IMR-90 (cell line): Measurements from ENCODE around the gene EIF4EBP2. TPM values are rescaled to one million over a fixed set of nuclear protein-coding genes. Genes with fewer than 3 reads are reported as not detected.

Experiments
- ATAC-seq: fragments of 200-7000 bp; cut with Tn5 transposase; 2 replicates; pipeline ENCODE4 v1.9.1; 2020; ENCODE audit warnings: low read depth, mild to moderate bottlenecking, moderate library complexity
- BruUV-seq: library from RNA; stranded (reverse); fragments of 400-500 nt; replicated peaks from 2 replicates; lab custom pipeline; 2021; lab: Mats Ljungman, UMichigan
- CTCF ChIA-PET: fragments of 300-600 bp; formaldehyde crosslinking; extraction: SDS; loops from one replicate; lab custom pipeline; 2021; ENCODE audit warnings: antibody characterized with exemption; lab: Yijun Ruan, JAX
- POLR2A ChIA-PET: fragments of 300-600 bp; sonication (Branson Sonifier 250); formaldehyde crosslinking; loops from one replicate; lab custom pipeline; 2022; ENCODE audit warnings: antibody characterized with exemption; ENCODE audit not compliant: unreplicated experiment; lab: Charles Lee
- DNase-seq: peaks from one replicate; pipeline ENCODE4 v3.0.0; 2013
- H2AFZ ChIP-seq: replicated peaks from 2 replicates; pipeline ENCODE3; 2013; ENCODE audit warnings: low read length, mild to moderate bottlenecking; ENCODE audit not compliant: poor library complexity
- H2AK5ac ChIP-seq: 2 replicates; pipeline ENCODE4 v1.6.1; 2013; ENCODE audit warnings: low read depth, low read length, inconsistent platforms
- H2AK9ac ChIP-seq: replicated peaks from 2 replicates; pipeline ENCODE3; 2013; ENCODE audit warnings: mild to moderate bottlenecking, low read depth, low read length, moderate library complexity; ENCODE audit not compliant: poor library complexity
- H2BK120ac ChIP-seq: 2 replicates; pipeline ENCODE4 v1.6.1; 2013; ENCODE audit warnings: low read depth, low read length, inconsistent platforms
- H2BK15ac ChIP-seq: 3 replicates; pipeline ENCODE4 v1.6.1; 2013; ENCODE audit warnings: low read depth, low read length, inconsistent platforms
- H2BK20ac ChIP-seq: 2 replicates; pipeline ENCODE4 v1.6.1; 2013; ENCODE audit warnings: low read depth, mild to moderate bottlenecking, inconsistent platforms, low read length, moderate library complexity
- H2BK5ac ChIP-seq: 2 replicates; pipeline ENCODE4 v1.6.1; 2013; ENCODE audit warnings: mild to moderate bottlenecking, low read depth, low read length, inconsistent platforms; ENCODE audit not compliant: poor library complexity, severe bottlenecking
- H3K14ac ChIP-seq: replicated peaks from 2 replicates; pipeline ENCODE4 v1.6.1; 2013; ENCODE audit warnings: low read depth, low read length, inconsistent platforms
- H3K18ac ChIP-seq: 2 replicates; pipeline ENCODE4 v1.6.1; 2013; ENCODE audit warnings: low read depth, low read length, control low read depth
- H3K23ac ChIP-seq: 2 replicates; pipeline ENCODE4 v1.6.1; 2013; ENCODE audit warnings: low read depth, low read length, inconsistent platforms
- H3K27ac ChIP-seq: 2 replicates; pipeline ENCODE4 v1.5.1; 2013; ENCODE audit warnings: mild to moderate bottlenecking, control low read depth, low read length; ENCODE audit not compliant: insufficient read depth
- H3K27me3 ChIP-seq: 2 replicates; pipeline ENCODE4 v1.6.1; 2013; ENCODE audit warnings: low read length; ENCODE audit not compliant: control insufficient read depth, insufficient read depth
- H3K36me3 ChIP-seq: 2 replicates; pipeline ENCODE4 v1.6.1; 2013; ENCODE audit warnings: low read length, mixed read lengths; ENCODE audit not compliant: control insufficient read depth, insufficient read depth
- H3K4ac ChIP-seq: 2 replicates; pipeline ENCODE4 v1.6.1; 2013; ENCODE audit warnings: low read depth, low read length, inconsistent platforms
- H3K4me1 ChIP-seq: 2 replicates; pipeline ENCODE4 v1.6.1; 2013; ENCODE audit warnings: low read length, mixed read lengths; ENCODE audit not compliant: control insufficient read depth, insufficient read depth
- H3K4me2 ChIP-seq: 2 replicates; pipeline ENCODE4 v1.6.1; 2013; ENCODE audit warnings: low read depth, mild to moderate bottlenecking, control low read depth, low read length, moderate library complexity
- H3K4me3 ChIP-seq: 2 replicates; pipeline ENCODE4 v1.5.1; 2013; ENCODE audit warnings: low read depth, mild to moderate bottlenecking, control low read depth, low read length, moderate library complexity; ENCODE audit not compliant: insufficient read depth
- H3K56ac ChIP-seq: 2 replicates; pipeline ENCODE4 v1.6.1; 2013; ENCODE audit warnings: low read length, inconsistent platforms; ENCODE audit not compliant: insufficient read depth; ENCODE audit errors: extremely low read depth
- H3K79me1 ChIP-seq, 2 experiments: 2 replicates each; pipeline ENCODE4 v1.6.1; 2013; ENCODE audit warnings: low read length in 2 of 2, inconsistent platforms in 1 of 2, low read depth in 1 of 2
- H3K9ac ChIP-seq: 2 replicates; pipeline ENCODE4 v1.6.1; 2013; ENCODE audit warnings: low read depth, low read length, control low read depth
- H3K9me1 ChIP-seq: 2 replicates; pipeline ENCODE4 v1.6.1; 2013; ENCODE audit warnings: low read length, inconsistent platforms; ENCODE audit not compliant: insufficient read depth
- H3K9me3 ChIP-seq: 2 replicates; pipeline ENCODE4 v1.6.1; 2013; ENCODE audit warnings: low read length; ENCODE audit not compliant: control insufficient read depth, insufficient read depth
- H4K20me1 ChIP-seq: 2 replicates; pipeline ENCODE4 v1.6.1; 2013; ENCODE audit warnings: low read length, inconsistent platforms; ENCODE audit not compliant: insufficient read depth
- H4K5ac ChIP-seq: 2 replicates; pipeline ENCODE4 v1.6.1; 2013; ENCODE audit warnings: mild to moderate bottlenecking, low read depth, low read length, control low read depth
- H4K8ac ChIP-seq, 2 experiments: 2 replicates each; pipeline ENCODE4 v1.6.1; 2013; ENCODE audit warnings: low read depth in 2 of 2, low read length in 2 of 2, control low read depth in 1 of 2, inconsistent platforms in 1 of 2
- H4K91ac ChIP-seq: 2 replicates; pipeline ENCODE4 v1.6.1; 2013; ENCODE audit warnings: low read depth, low read length, inconsistent platforms; ENCODE audit not compliant: insufficient read depth
- CEBPB ChIP-seq: IDR thresholded peaks from 2 replicates; pipeline ENCODE4 v1.6.1; 2012; ENCODE audit warnings: low read depth, low read length, improper control_type of control experiment
- RFX5 ChIP-seq: IDR thresholded peaks from 2 replicates; pipeline ENCODE4 v1.8.0; 2012; ENCODE audit warnings: low read depth, mild to moderate bottlenecking, low read length, moderate library complexity
- SMC3 ChIP-seq: fragments of 150-350 bp; IDR thresholded peaks from 2 replicates; pipeline ENCODE4 v1.6.1; 2016; ENCODE audit warnings: low read depth, mild to moderate bottlenecking, antibody characterized with exemption, low read length, moderate library complexity
- WGBS, 2 experiments: methylation state at CpG; one replicate each; pipeline versions ENCODE4 v1.1.5 to v1.1.7; 2013; ENCODE audit warnings: missing lambda C conversion rate in 2 of 2; ENCODE audit not compliant: insufficient read length in 1 of 2; ENCODE audit errors: extremely low coverage in 2 of 2; 5-methylcytosine and 5-hydroxymethylcytosine counted together
- dilution Hi-C: fragments of 300-500 bp; cut with HindIII; formaldehyde crosslinking; loops from one replicate; pipeline ENCODE4 v1.14.3; 2018; ENCODE audit warnings: low sequenced_read_pairs; ENCODE audit not compliant: unreplicated experiment
- in situ Hi-C: fragments of 300-500 bp; cut with MboI; formaldehyde crosslinking; loops from 3 replicates; pipeline ENCODE4 v1.14.3; 2019; ENCODE audit warnings: low sequenced_read_pairs, inconsistent platforms, mixed read lengths
- intact Hi-C: fragments of 100-400 bp; cut with micrococcal nuclease; formaldehyde crosslinking; loops from 2 replicates; pipeline ENCODE4 v1.10.0; 2022
- polyA plus RNA-seq, 3 experiments: library from polyadenylated mRNA; depleted of rRNA; stranded (reverse); fragments of >200 nt; gene quantifications; 2 replicates each; pipeline ENCODE4 v1.2.3, GENCODE V29; 2012; ENCODE audit warnings: low replicate concordance in 1 of 3
- total RNA-seq: library from RNA; depleted of rRNA; stranded (reverse); fragments of >200 nt; gene quantifications from 2 replicates; pipeline ENCODE4 v1.2.3, GENCODE V29; 2012
- TF ChIP-seq, protein P1 (sequence below): fragments of 150-350 bp; IDR thresholded peaks from 2 replicates; pipeline ENCODE4 v1.6.1; 2016; ENCODE audit warnings: low read depth, mild to moderate bottlenecking, low read length, moderate library complexity, borderline replicate concordance

EIF4EBP2 gene
- total and polyA plus RNA-seq, 2 of the 4 experiments (the other 2 are of a cell fraction): 13.7 to 15.6 TPM

DNA sequence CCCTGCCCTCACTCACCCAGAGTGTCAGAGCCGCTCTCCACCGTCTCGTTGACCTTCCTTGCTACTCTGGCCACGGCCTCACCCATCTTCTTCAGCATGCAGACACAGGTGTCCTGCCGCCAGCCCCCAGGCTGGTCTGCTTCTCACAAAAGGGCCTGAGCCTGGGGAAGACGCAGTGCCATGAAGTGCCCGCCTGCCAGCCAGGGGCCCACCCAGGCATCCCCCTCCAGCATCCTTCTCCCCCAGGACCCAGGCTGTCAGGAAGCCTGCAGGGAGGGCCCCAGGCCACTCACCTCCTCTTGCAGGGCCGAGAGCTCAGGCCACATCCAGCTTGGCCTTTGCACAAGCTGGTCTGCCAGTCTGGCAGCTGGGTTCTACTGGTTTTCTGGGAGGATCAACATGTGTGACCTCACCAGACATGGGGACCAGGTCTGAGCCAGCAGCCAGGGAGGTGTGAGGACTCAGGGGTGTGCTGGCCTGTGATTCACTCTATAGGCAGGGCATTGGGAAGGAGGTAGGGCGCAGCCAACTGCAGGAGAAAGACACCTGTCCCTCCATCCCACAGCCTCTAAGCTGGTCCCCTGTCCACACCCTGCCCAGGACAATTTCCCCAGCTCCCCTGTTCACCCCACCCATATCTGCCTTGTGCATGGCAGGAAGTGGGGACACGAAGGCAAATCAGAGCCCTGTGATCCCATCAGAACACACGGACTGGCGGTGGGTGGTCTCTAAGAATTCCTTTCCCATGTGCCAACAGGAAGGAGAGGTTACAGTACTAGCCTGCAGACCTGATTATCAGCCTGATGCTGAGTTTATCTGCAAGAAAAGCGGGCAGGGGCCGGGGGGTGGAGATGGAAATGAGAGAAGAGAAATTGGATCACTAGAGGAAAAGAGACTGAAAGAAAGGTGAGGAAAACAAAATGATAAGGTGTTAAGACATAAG is 27.2 kb upstream of the EIF4EBP2 start:
- no peak overlapping the region for H3K4me2 ChIP-seq
- dilution Hi-C loops (no loop called here), in situ Hi-C loops (no loop called here), intact Hi-C loops (no loop called here)
- peak overlapping the region; percentile 98 for H3K4ac ChIP-seq
- peak overlapping the region; percentile 73 for H4K91ac ChIP-seq
- peaks cover 3% of the 10 kb centered on the region; the same call in 1 of the 2 replicates for H4K20me1 ChIP-seq
- H3K79me1 ChIP-seq: peaks cover 0 to 29% of the 10 kb centered on the region in 2 experiments; a peak in 2 of 4 replicates
- ChIA-PET POLR2A (no interaction called here), CTCF (no interaction called here)
- peak overlapping the region; percentile 69 for H3K18ac ChIP-seq
- peak overlapping the region; percentile 14 to 71; a peak in 2 of 4 replicates for H4K8ac ChIP-seq
- no peak overlapping the region for H3K9ac ChIP-seq
- H3K56ac ChIP-seq: no peak overlapping the region
- no peaks in the 10 kb centered on the region for H3K36me3 ChIP-seq
- BruUV-seq: no TSS peak
- H2BK20ac ChIP-seq: peak overlapping the region; percentile 98
- ATAC-seq: no peak
- WGBS, 2 experiments: 77% methylated on average over 7 of the region's 14 CpGs; no CpG with 5 or more reads in 1 of the 2 experiments
- no peak overlapping the region for H3K27ac ChIP-seq
- H3K9me3 ChIP-seq: peaks cover 2% of the 10 kb centered on the region; the same call in 1 of the 2 replicates
- H3K14ac ChIP-seq: peak overlapping the region; percentile 97
- H3K27me3 ChIP-seq: no peaks in the 10 kb centered on the region
- peak overlapping the region; percentile 99 for H2BK120ac ChIP-seq
- DNase-seq: no peak
- H3K9me1 ChIP-seq: peaks cover 27% of the 10 kb centered on the region
- peak overlapping the region; percentile 88; the same call in 2 of the 3 replicates for H2BK15ac ChIP-seq
- H3K4me3 ChIP-seq: no peak overlapping the region
- H3K4me1 ChIP-seq: peaks cover 20% of the 10 kb centered on the region
- TF ChIP-seq, protein P1, sequence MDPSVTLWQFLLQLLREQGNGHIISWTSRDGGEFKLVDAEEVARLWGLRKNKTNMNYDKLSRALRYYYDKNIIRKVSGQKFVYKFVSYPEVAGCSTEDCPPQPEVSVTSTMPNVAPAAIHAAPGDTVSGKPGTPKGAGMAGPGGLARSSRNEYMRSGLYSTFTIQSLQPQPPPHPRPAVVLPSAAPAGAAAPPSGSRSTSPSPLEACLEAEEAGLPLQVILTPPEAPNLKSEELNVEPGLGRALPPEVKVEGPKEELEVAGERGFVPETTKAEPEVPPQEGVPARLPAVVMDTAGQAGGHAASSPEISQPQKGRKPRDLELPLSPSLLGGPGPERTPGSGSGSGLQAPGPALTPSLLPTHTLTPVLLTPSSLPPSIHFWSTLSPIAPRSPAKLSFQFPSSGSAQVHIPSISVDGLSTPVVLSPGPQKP: no peak
- TF ChIP-seq RFX5: no peak
- no peak for TF ChIP-seq CEBPB
- TF ChIP-seq SMC3: no peak
- H2AFZ ChIP-seq: peak overlapping the region; percentile 61
- peak overlapping the region; percentile 71 for H2BK5ac ChIP-seq
- H3K23ac ChIP-seq: peak overlapping the region; percentile 48; the same call in 1 of the 2 replicates
- H4K5ac ChIP-seq: no peak overlapping the region
- peak overlapping the region; percentile 97 for H2AK5ac ChIP-seq
- peak overlapping the region; percentile 44 for H2AK9ac ChIP-seq
